GM12878 (cell line): ENCODE data around the gene HDGF. TPM values are rescaled to one million over a fixed set of nuclear protein-coding genes. Genes with fewer than 3 reads are reported as not detected.
A peak's percentile ranks its signal among the peaks of the same experiment; 100 is the strongest.

Source experiments
- ATF3 ChIP-seq: IDR thresholded peaks from 2 replicates; pipeline ENCODE4 v1.6.1; 2011; ENCODE audit warnings: low read depth, mild to moderate bottlenecking, low read length, moderate library complexity, borderline replicate concordance; ENCODE audit errors: extremely low read depth
- ATF7 ChIP-seq: fragments of 450-650 bp; IDR thresholded peaks from 2 replicates; pipeline ENCODE4 v1.6.1; 2016; ENCODE audit warnings: low read depth, mild to moderate bottlenecking
- E2F8 ChIP-seq: fragments of 450-650 bp; IDR thresholded peaks from 2 replicates; pipeline ENCODE4 v1.6.1; 2018; ENCODE audit warnings: mild to moderate bottlenecking, low read depth, moderate library complexity; ENCODE audit not compliant: partially characterized antibody
- GATAD2B ChIP-seq: fragments of 450-650 bp; conservative IDR thresholded peaks from 2 replicates; pipeline ENCODE4 v1.6.1; 2017; ENCODE audit warnings: low read depth, mild to moderate bottlenecking, moderate library complexity
- POLR2AphosphoS2 ChIP-seq: IDR thresholded peaks from 2 replicates; pipeline ENCODE4 v1.6.1; 2011; ENCODE audit warnings: low read depth, mild to moderate bottlenecking, low read length, improper control_type of control experiment, moderate library complexity
- SMAD5 ChIP-seq: IDR thresholded peaks from 2 replicates; pipeline ENCODE4 v1.6.1; 2016; ENCODE audit warnings: antibody characterized with exemption, low read depth
- SREBF2 ChIP-seq: IDR thresholded peaks from 2 replicates; pipeline ENCODE4 v1.6.1; 2012; ENCODE audit warnings: mild to moderate bottlenecking, low read length
- ZNF207 ChIP-seq: fragments of 450-650 bp; IDR thresholded peaks from 2 replicates; pipeline ENCODE4 v1.6.1; 2014; ENCODE audit warnings: antibody characterized with exemption, mild to moderate bottlenecking, borderline replicate concordance
- polyA plus RNA-seq, 11 experiments: library from polyadenylated mRNA; depleted of rRNA in 4 of 11; unstranded in 6 of 11; stranded (reverse) in 5 of 11; fragments of >200 nt; fragmentation: Nextera tagmentation in 4 of 11; fragmentation: Illumina TruSeq in 1 of 11; extraction: Ambion mirVana in 4 of 11; extraction: Trizol in 1 of 11; gene quantifications; 1 replicate in 1 of 11; 2 replicates in 10 of 11; pipeline versions ENCODE4 v1.2.1 to v1.2.3, GENCODE V29; 2011 to 2016; ENCODE audit warnings: inconsistent platforms in 2 of 11, missing spikeins in 2 of 11, low read depth in 1 of 11
- total RNA-seq, 4 experiments: library from RNA; depleted of rRNA in 3 of 4; stranded (reverse); fragments of >200 nt in 3 of 4; fragmentation: Illumina TruSeq in 1 of 4; extraction: Trizol in 1 of 4; gene quantifications; 2 replicates each; pipeline versions ENCODE4 v1.2.1 to v1.2.3, GENCODE V29; 2013 to 2021

Gene HDGF
- total and polyA plus RNA-seq, 10 of the 15 experiments (the other 5 are each of a cell fraction or from before 2014, with no cell fraction given): 28.3 to 372 (median 209) TPM

- peak; percentile 15 for TF ChIP-seq E2F8
- no peak; the same call in 1 of the 2 replicates for TF ChIP-seq POLR2AphosphoS2
- no peak for TF ChIP-seq SREBF2
- no peak; the same call in 1 of the 2 replicates for TF ChIP-seq ZNF207
- peak; percentile 62; the same call in 1 of the 2 replicates for TF ChIP-seq ATF3
- TF ChIP-seq GATAD2B: peak; percentile 97
- no peak for TF ChIP-seq SMAD5
- peak; percentile 73; the same call in 1 of the 2 replicates for TF ChIP-seq ATF7
These were observed 15.8 kb upstream of the HDGF start, which contains the start of gene PRCC (continued) for GRCh38 chr1:156767101-156767878.
